ENCODE measurements around the gene LMNA.

DNA sequence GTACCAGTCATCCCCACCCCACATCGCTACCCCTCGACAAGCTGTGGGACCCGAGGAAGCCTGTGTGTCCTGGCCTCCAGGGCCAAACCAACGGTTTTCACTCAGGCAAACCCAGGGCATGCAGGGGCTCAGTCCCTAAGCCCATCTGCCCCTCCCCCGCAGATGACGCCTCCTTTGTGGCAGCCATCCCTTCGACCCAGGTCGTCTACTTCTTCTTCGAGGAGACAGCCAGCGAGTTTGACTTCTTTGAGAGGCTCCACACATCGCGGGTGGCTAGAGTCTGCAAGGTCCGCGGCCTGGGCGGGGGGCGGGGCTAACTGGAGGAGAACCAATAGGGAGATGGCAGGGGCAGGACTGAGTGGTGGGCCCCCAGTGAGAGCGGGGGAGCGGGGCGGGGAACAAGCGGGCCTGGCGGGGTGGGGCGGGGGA is 46.2 kb downstream of the LMNA start:
- TF ChIP-seq POLR2A (IDR thresholded peaks at IDR 0.05), result no peak
- TF ChIP-seq, protein P1, sequence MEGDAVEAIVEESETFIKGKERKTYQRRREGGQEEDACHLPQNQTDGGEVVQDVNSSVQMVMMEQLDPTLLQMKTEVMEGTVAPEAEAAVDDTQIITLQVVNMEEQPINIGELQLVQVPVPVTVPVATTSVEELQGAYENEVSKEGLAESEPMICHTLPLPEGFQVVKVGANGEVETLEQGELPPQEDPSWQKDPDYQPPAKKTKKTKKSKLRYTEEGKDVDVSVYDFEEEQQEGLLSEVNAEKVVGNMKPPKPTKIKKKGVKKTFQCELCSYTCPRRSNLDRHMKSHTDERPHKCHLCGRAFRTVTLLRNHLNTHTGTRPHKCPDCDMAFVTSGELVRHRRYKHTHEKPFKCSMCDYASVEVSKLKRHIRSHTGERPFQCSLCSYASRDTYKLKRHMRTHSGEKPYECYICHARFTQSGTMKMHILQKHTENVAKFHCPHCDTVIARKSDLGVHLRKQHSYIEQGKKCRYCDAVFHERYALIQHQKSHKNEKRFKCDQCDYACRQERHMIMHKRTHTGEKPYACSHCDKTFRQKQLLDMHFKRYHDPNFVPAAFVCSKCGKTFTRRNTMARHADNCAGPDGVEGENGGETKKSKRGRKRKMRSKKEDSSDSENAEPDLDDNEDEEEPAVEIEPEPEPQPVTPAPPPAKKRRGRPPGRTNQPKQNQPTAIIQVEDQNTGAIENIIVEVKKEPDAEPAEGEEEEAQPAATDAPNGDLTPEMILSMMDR (IDR thresholded peaks at IDR 0.05), result no peak

Data from sigmoid colon (tissue), 3 donors.